Smooth muscle cell (in vitro differentiated cells): ENCODE data around the gene RNLS. TPM values are rescaled to one million over a fixed set of nuclear protein-coding genes. Genes with fewer than 3 reads are reported as not detected.

Experiments used
- DNase-seq: peaks from one replicate; lab custom pipeline; 2025; ENCODE audit not compliant: unreplicated experiment; lab: John Stamatoyannopoulos, UW
- H2AFZ ChIP-seq: fragments of 200-600 bp; sonication (generic); 2 replicates; pipeline ENCODE4 v1.6.0; 2016; ENCODE audit warnings: antibody characterized with exemption, low read depth, mild to moderate bottlenecking
- H3F3A ChIP-seq: fragments of 200-600 bp; sonication (generic); 2 replicates; pipeline ENCODE4 v1.6.0; 2017; ENCODE audit warnings: antibody characterized with exemption, low read depth
- H3K27ac ChIP-seq: fragments of 200-600 bp; sonication (generic); 2 replicates; pipeline ENCODE4 v1.5.1; 2016; ENCODE audit warnings: low read depth, mild to moderate bottlenecking
- H3K27me3 ChIP-seq: fragments of 200-600 bp; sonication (generic); 2 replicates; pipeline ENCODE4 v1.6.1; 2016; ENCODE audit warnings: low read depth, mild to moderate bottlenecking
- H3K36me3 ChIP-seq: fragments of 200-600 bp; sonication (generic); 2 replicates; pipeline ENCODE4 v1.5.1; 2016; ENCODE audit warnings: low read depth
- H3K4me1 ChIP-seq: fragments of 200-600 bp; sonication (generic); 2 replicates; pipeline ENCODE4 v1.5.1; 2016; ENCODE audit warnings: low read depth
- H3K4me2 ChIP-seq: fragments of 200-600 bp; sonication (generic); 2 replicates; pipeline ENCODE4 v1.6.0; 2016; ENCODE audit warnings: mild to moderate bottlenecking
- H3K4me3 ChIP-seq: fragments of 200-600 bp; sonication (generic); 2 replicates; pipeline ENCODE4 v1.5.1; 2016; ENCODE audit warnings: mild to moderate bottlenecking
- H3K79me2 ChIP-seq: fragments of 200-600 bp; sonication (generic); 2 replicates; pipeline ENCODE4 v1.6.0; 2016; ENCODE audit warnings: low read depth, mild to moderate bottlenecking
- H3K9ac ChIP-seq: fragments of 200-600 bp; sonication (generic); 2 replicates; pipeline ENCODE4 v1.6.0; 2016; ENCODE audit warnings: low read depth
- H3K9me3 ChIP-seq: fragments of 200-600 bp; sonication (generic); replicated peaks from 2 replicates; pipeline ENCODE4 v1.5.1; 2016; ENCODE audit warnings: low read depth
- H4K20me1 ChIP-seq: fragments of 200-600 bp; sonication (generic); 2 replicates; pipeline ENCODE4 v1.6.0; 2016; ENCODE audit warnings: low read depth
- CTCF ChIP-seq: fragments of 200-600 bp; sonication (generic); IDR thresholded peaks from 2 replicates; pipeline ENCODE4 v1.5.1; 2017; ENCODE audit warnings: borderline replicate concordance, mild to moderate bottlenecking, antibody characterized with exemption; ENCODE audit not compliant: insufficient read depth, poor library complexity, severe bottlenecking
- WGBS: methylation state at CpG from one replicate; pipeline ENCODE4 v1.1.7; 2016; ENCODE audit warnings: low lambda C conversion rate; 5-methylcytosine and 5-hydroxymethylcytosine counted together
- polyA plus RNA-seq: library from polyadenylated mRNA; unstranded; fragments of >200 nt; fragmentation: Nextera tagmentation; extraction: Ambion mirVana; gene quantifications from 2 replicates; pipeline ENCODE4 v1.2.1, GENCODE V29; 2016
- total RNA-seq: library from RNA; depleted of rRNA; stranded (reverse); fragments of >200 nt; gene quantifications from 2 replicates; pipeline ENCODE4 v1.2.3, GENCODE V29; 2014

Gene RNLS
- total and polyA plus RNA-seq, 2 experiments from 2014 or later, result 4.8 to 11.2 TPM

GRCh38 chr10:88343761-88344484 lies 239.2 kb downstream of the RNLS start:
- no peak for TF ChIP-seq CTCF
- Histone ChIP-seq H4K20me1 (no peaks in the 10 kb centered on the region), H2AFZ (no peak overlapping the region), H3F3A (peaks cover 11% of the 10 kb centered on the region), H3K36me3 (no peaks in the 10 kb centered on the region), H3K27ac (no peak overlapping the region), H3K9me3 (no peaks in the 10 kb centered on the region), H3K9ac (no peak overlapping the region), H3K27me3 (peaks cover 39% of the 10 kb centered on the region), H3K4me2 (no peak overlapping the region), H3K79me2 (no peaks in the 10 kb centered on the region), H3K4me1 (peaks cover 12% of the 10 kb centered on the region), H3K4me3 (no peak overlapping the region)
- no peak for DNase-seq
- 79% methylated on average over 2 of the region's 2 CpGs for WGBS

- peaks cover 11% of the 10 kb centered on the region for H3F3A ChIP-seq
- no peaks in the 10 kb centered on the region for H3K9me3 ChIP-seq
- H3K79me2 ChIP-seq, result no peaks in the 10 kb centered on the region
- no peaks in the 10 kb centered on the region for H4K20me1 ChIP-seq
- no peak overlapping the region for H3K9ac ChIP-seq
- H3K27ac ChIP-seq, result no peak overlapping the region
- no peak overlapping the region for H3K4me3 ChIP-seq
- H3K4me2 ChIP-seq, result no peak overlapping the region
- H2AFZ ChIP-seq, result no peak overlapping the region
- H3K36me3 ChIP-seq, result no peaks in the 10 kb centered on the region
- TF ChIP-seq CTCF, result no peak
- peaks cover 31% of the 10 kb centered on the region for H3K27me3 ChIP-seq
- DNase-seq, result no peak
- WGBS, result 94% methylated on average over 3 of the region's 3 CpGs
- H3K4me1 ChIP-seq, result peaks cover 10% of the 10 kb centered on the region
These were observed 240.3 kb downstream of the RNLS start for GRCh38 chr10:88342733-88343310.

- TF ChIP-seq CTCF, result no peak
- H3K4me2 ChIP-seq, result no peak overlapping the region
- no peaks in the 10 kb centered on the region for H3K9me3 ChIP-seq
- no peaks in the 10 kb centered on the region for H3K79me2 ChIP-seq
- H3K4me1 ChIP-seq, result no peaks in the 10 kb centered on the region
- no peak overlapping the region for H3K9ac ChIP-seq
- no peak overlapping the region for H3K27ac ChIP-seq
- 94% methylated on average over 1 of the region's 1 CpG for WGBS
- no peaks in the 10 kb centered on the region for H3K36me3 ChIP-seq
- peaks cover 37% of the 10 kb centered on the region for H3K27me3 ChIP-seq
- H3F3A ChIP-seq, result no peaks in the 10 kb centered on the region
- no peak overlapping the region for H2AFZ ChIP-seq
- no peaks in the 10 kb centered on the region for H4K20me1 ChIP-seq
- DNase-seq, result no peak
- H3K4me3 ChIP-seq, result no peak overlapping the region
These were observed 246.0 kb downstream of the RNLS start for GRCh38 chr10:88337134-88337533.
